Measurements from ENCODE around the gene PTGR3.

PTGR3 gene

GRCh38 chr18:75248426-75249174 lies 39.7 kb upstream of the PTGR3 start:
- H3K36me3 ChIP-seq (ENCODE audit: control insufficient read depth in 1 of 2, insufficient read depth in 2 of 2, low read length in 2 of 2), result no peaks in the 10 kb centered on the region
- H3K27ac ChIP-seq (ENCODE audit: low read length), result peak overlapping the region; percentile 83
- H3K9me3 ChIP-seq (ENCODE audit: control insufficient read depth in 1 of 2, low read length in 2 of 2), result no peaks in the 10 kb centered on the region
- H3K4me1 ChIP-seq (ENCODE audit: control insufficient read depth in 1 of 2, insufficient read depth in 2 of 2, low read length in 2 of 2), result peaks cover 9 to 36% of the 10 kb centered on the region in 2 donors
- H3K27me3 ChIP-seq (ENCODE audit: low read depth, low read length), result no peaks in the 10 kb centered on the region
- peak overlapping the region; percentile 54 to 71 for H3K4me3 ChIP-seq (ENCODE audit: low read depth in 1 of 2, low read length in 2 of 2)

GRCh38 chr18:75247611-75248421 lies 38.9 kb upstream of the PTGR3 start:
- H3K27me3 ChIP-seq (ENCODE audit: low read depth, low read length), result no peaks in the 10 kb centered on the region
- peak overlapping the region; percentile 54 to 71 for H3K4me3 ChIP-seq (ENCODE audit: low read depth in 1 of 2, low read length in 2 of 2)
- H3K27ac ChIP-seq (ENCODE audit: low read length), result peak overlapping the region; percentile 83
- H3K36me3 ChIP-seq (ENCODE audit: control insufficient read depth in 1 of 2, insufficient read depth in 2 of 2, low read length in 2 of 2), result no peaks in the 10 kb centered on the region
- peaks cover 3 to 36% of the 10 kb centered on the region in 2 donors for H3K4me1 ChIP-seq (ENCODE audit: control insufficient read depth in 1 of 2, insufficient read depth in 2 of 2, low read length in 2 of 2)
- H3K9me3 ChIP-seq (ENCODE audit: control insufficient read depth in 1 of 2, low read length in 2 of 2), result no peaks in the 10 kb centered on the region

- Histone ChIP-seq H3K27me3 (ENCODE audit: low read depth, low read length) (no peaks in the 10 kb centered on the region), H3K9me3 (ENCODE audit: control insufficient read depth in 1 of 2, low read length in 2 of 2) (no peaks in the 10 kb centered on the region), H3K4me1 (ENCODE audit: control insufficient read depth in 1 of 2, insufficient read depth in 2 of 2, low read length in 2 of 2) (peaks cover 0 to 28% of the 10 kb centered on the region in 2 donors), H3K4me3 (ENCODE audit: low read depth in 1 of 2, low read length in 2 of 2) (peak overlapping the region; percentile 54 to 71), H3K27ac (ENCODE audit: low read length) (peak overlapping the region; percentile 83), H3K36me3 (ENCODE audit: control insufficient read depth in 1 of 2, insufficient read depth in 2 of 2, low read length in 2 of 2) (no peaks in the 10 kb centered on the region)
These were observed 38.0 kb upstream of the PTGR3 start for GRCh38 chr18:75246721-75247610.

- Histone ChIP-seq H3K9me3 (ENCODE audit: control insufficient read depth in 1 of 2, low read length in 2 of 2) (no peaks in the 10 kb centered on the region), H3K27ac (ENCODE audit: low read length) (no peak overlapping the region), H3K4me3 (ENCODE audit: low read depth in 1 of 2, low read length in 2 of 2) (no peak overlapping the region), H3K36me3 (ENCODE audit: control insufficient read depth in 1 of 2, insufficient read depth in 2 of 2, low read length in 2 of 2) (no peaks in the 10 kb centered on the region), H3K27me3 (ENCODE audit: low read depth, low read length) (no peaks in the 10 kb centered on the region), H3K4me1 (ENCODE audit: control insufficient read depth in 1 of 2, insufficient read depth in 2 of 2, low read length in 2 of 2) (peaks cover 0 to 12% of the 10 kb centered on the region in 2 donors)
These were observed 35.7 kb upstream of the PTGR3 start for GRCh38 chr18:75244351-75245313.

GRCh38 chr18:75241705-75242104 lies 32.8 kb upstream of the PTGR3 start:
- H3K36me3 ChIP-seq (ENCODE audit: control insufficient read depth in 1 of 2, insufficient read depth in 2 of 2, low read length in 2 of 2), result no peaks in the 10 kb centered on the region
- peaks cover 0 to 12% of the 10 kb centered on the region in 2 donors for H3K4me1 ChIP-seq (ENCODE audit: control insufficient read depth in 1 of 2, insufficient read depth in 2 of 2, low read length in 2 of 2)
- H3K27me3 ChIP-seq (ENCODE audit: low read depth, low read length), result no peaks in the 10 kb centered on the region
- no peak overlapping the region for H3K4me3 ChIP-seq (ENCODE audit: low read depth in 1 of 2, low read length in 2 of 2)
- H3K9me3 ChIP-seq (ENCODE audit: control insufficient read depth in 1 of 2, low read length in 2 of 2), result no peaks in the 10 kb centered on the region
- H3K27ac ChIP-seq (ENCODE audit: low read length), result no peak overlapping the region

- no peaks in the 10 kb centered on the region for H3K9me3 ChIP-seq (ENCODE audit: control insufficient read depth in 1 of 2, low read length in 2 of 2)
- no peaks in the 10 kb centered on the region for H3K36me3 ChIP-seq (ENCODE audit: control insufficient read depth in 1 of 2, insufficient read depth in 2 of 2, low read length in 2 of 2)
- no peak overlapping the region for H3K4me3 ChIP-seq (ENCODE audit: low read depth in 1 of 2, low read length in 2 of 2)
- no peak overlapping the region for H3K27ac ChIP-seq (ENCODE audit: low read length)
- peaks cover 0 to 9% of the 10 kb centered on the region in 2 donors for H3K4me1 ChIP-seq (ENCODE audit: control insufficient read depth in 1 of 2, insufficient read depth in 2 of 2, low read length in 2 of 2)
- no peaks in the 10 kb centered on the region for H3K27me3 ChIP-seq (ENCODE audit: low read depth, low read length)
These were observed 31.5 kb upstream of the PTGR3 start for GRCh38 chr18:75240433-75240832.

GRCh38 chr18:75238786-75239185 lies 29.8 kb upstream of the PTGR3 start:
- Histone ChIP-seq H3K4me3 (ENCODE audit: low read depth in 1 of 2, low read length in 2 of 2) (no peak overlapping the region), H3K27ac (ENCODE audit: low read length) (no peak overlapping the region), H3K9me3 (ENCODE audit: control insufficient read depth in 1 of 2, low read length in 2 of 2) (no peaks in the 10 kb centered on the region), H3K27me3 (ENCODE audit: low read depth, low read length) (no peaks in the 10 kb centered on the region), H3K36me3 (ENCODE audit: control insufficient read depth in 1 of 2, insufficient read depth in 2 of 2, low read length in 2 of 2) (peaks cover 0 to 2% of the 10 kb centered on the region in 2 donors), H3K4me1 (ENCODE audit: control insufficient read depth in 1 of 2, insufficient read depth in 2 of 2, low read length in 2 of 2) (peaks cover 0 to 9% of the 10 kb centered on the region in 2 donors)

GRCh38 chr18:75238100-75238499 lies 29.2 kb upstream of the PTGR3 start:
- H3K27me3 ChIP-seq (ENCODE audit: low read depth, low read length), result no peaks in the 10 kb centered on the region
- no peaks in the 10 kb centered on the region for H3K9me3 ChIP-seq (ENCODE audit: control insufficient read depth in 1 of 2, low read length in 2 of 2)
- H3K4me3 ChIP-seq (ENCODE audit: low read depth in 1 of 2, low read length in 2 of 2), result no peak overlapping the region
- H3K27ac ChIP-seq (ENCODE audit: low read length), result no peak overlapping the region
- peaks cover 0 to 9% of the 10 kb centered on the region in 2 donors for H3K4me1 ChIP-seq (ENCODE audit: control insufficient read depth in 1 of 2, insufficient read depth in 2 of 2, low read length in 2 of 2)
- peaks cover 0 to 2% of the 10 kb centered on the region in 2 donors for H3K36me3 ChIP-seq (ENCODE audit: control insufficient read depth in 1 of 2, insufficient read depth in 2 of 2, low read length in 2 of 2)

GRCh38 chr18:75235896-75236295 lies 27.0 kb upstream of the PTGR3 start:
- Histone ChIP-seq H3K36me3 (ENCODE audit: control insufficient read depth in 1 of 2, insufficient read depth in 2 of 2, low read length in 2 of 2) (peaks cover 0 to 2% of the 10 kb centered on the region in 2 donors), H3K4me1 (ENCODE audit: control insufficient read depth in 1 of 2, insufficient read depth in 2 of 2, low read length in 2 of 2) (peaks cover 0 to 14% of the 10 kb centered on the region in 2 donors), H3K4me3 (ENCODE audit: low read depth in 1 of 2, low read length in 2 of 2) (no peak overlapping the region), H3K27me3 (ENCODE audit: low read depth, low read length) (no peaks in the 10 kb centered on the region), H3K9me3 (ENCODE audit: control insufficient read depth in 1 of 2, low read length in 2 of 2) (no peaks in the 10 kb centered on the region), H3K27ac (ENCODE audit: low read length) (no peak overlapping the region)

- Histone ChIP-seq H3K27ac (ENCODE audit: low read length) (no peak overlapping the region), H3K27me3 (ENCODE audit: low read depth, low read length) (no peaks in the 10 kb centered on the region), H3K9me3 (ENCODE audit: control insufficient read depth in 1 of 2, low read length in 2 of 2) (no peaks in the 10 kb centered on the region), H3K36me3 (ENCODE audit: control insufficient read depth in 1 of 2, insufficient read depth in 2 of 2, low read length in 2 of 2) (peaks cover 0 to 2% of the 10 kb centered on the region in 2 donors), H3K4me3 (ENCODE audit: low read depth in 1 of 2, low read length in 2 of 2) (no peak overlapping the region), H3K4me1 (ENCODE audit: control insufficient read depth in 1 of 2, insufficient read depth in 2 of 2, low read length in 2 of 2) (peaks cover 0 to 15% of the 10 kb centered on the region in 2 donors)
These were observed 26.0 kb upstream of the PTGR3 start for GRCh38 chr18:75234901-75235300.
